T-helper 1 cell (primary cell): ENCODE data around the gene ATXN1L.
"Not testable (repeated sequence)": the region's sequence is repeated elsewhere in the genome, so short reads cannot be mapped to it uniquely, and the experiment has no call there.

Experiments
- DNase-seq, 5 donors: peaks; one replicate each; pipeline ENCODE4 v3.0.0-alpha.2; 2012 to 2020

The ATXN1L gene

DNA sequence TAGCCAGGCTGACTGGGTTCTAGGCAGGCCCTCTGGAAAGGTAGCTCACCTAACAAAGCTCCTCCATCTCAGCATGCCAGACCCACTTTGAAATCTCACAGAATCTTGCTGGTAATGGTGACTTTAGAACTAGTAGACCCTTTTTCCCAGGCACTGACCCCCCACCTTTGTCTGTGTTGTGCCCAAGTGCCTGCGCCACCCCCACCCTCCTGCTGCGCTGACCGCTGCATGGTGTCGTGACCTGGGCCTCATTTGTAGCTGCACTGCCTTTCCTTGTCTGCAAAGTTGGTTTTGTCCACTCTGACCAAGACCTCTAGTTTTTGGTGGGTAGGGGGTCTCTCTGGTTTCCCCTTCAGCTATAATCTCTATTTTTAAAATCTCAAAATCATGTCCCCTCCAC, 6.8 kb downstream of the ATXN1L start:
- no peak for DNase-seq

GRCh38 chr16:71853413-71853812, 7.6 kb downstream of the ATXN1L start:
- no peak for DNase-seq

DNA sequence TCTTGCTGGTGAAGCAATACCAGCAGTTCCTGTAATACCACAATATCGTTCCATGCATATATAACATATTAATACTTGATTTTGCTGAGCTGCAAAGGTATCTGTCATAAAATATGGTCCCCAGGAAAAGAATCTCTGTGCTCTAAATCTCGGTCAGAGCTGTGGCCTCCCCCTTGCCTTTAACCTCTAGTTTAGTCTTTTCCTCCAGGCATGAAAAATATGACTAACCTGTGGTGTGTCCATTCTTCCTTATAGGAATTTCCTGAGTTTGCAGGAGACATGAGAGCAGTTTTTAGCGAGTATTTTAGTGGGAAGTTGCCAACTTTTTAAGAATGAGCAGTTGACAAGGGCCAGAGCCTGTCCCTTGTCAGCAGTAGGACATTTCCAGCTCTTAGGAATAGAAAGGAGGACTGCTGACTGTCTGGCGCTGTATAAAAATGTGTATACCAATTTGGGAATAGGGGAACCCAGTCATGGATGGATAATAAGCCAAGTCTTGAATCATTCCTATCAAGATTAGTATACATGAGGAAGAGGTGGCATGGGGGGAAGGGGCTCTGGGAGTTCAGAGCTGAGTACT, 8.7 kb downstream of the ATXN1L start:
- no peak for DNase-seq

DNA sequence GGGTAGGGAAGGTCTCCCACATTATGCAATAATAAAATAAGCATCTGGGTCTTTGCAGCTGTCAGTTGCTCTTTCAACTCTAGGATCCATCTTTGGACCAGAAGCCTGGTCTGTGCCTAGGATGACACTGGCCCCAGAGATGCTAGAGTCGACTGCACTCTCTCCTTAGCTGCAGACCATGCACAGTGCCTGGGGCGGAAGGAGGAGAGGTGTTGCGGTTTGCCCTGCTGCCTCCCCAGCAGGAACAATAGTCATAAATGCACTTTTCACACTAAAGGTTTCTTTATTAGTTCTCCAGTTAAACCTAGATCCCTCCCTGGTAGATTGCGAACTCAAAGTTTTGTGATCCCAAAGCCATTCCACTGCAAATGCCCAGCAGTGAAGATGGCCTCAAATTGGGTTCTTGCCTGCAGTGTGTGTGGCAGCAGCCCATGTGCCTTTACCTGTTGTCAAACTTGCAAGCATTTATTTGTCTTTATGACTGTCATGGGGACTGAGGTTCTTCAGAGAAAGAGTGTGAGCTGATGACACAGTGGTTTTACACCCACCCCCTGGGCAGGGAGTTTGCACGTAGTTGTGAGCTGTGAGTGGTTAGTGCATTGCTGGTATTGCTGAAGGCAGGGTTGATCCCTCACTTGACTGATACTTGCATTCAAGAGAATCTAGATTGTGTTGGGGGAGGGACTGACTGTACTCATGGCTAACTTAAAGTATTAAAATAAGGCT, 10.3 kb downstream of the ATXN1L start:
- peak in 1 of 5 donors; percentile 48 for DNase-seq

DNA sequence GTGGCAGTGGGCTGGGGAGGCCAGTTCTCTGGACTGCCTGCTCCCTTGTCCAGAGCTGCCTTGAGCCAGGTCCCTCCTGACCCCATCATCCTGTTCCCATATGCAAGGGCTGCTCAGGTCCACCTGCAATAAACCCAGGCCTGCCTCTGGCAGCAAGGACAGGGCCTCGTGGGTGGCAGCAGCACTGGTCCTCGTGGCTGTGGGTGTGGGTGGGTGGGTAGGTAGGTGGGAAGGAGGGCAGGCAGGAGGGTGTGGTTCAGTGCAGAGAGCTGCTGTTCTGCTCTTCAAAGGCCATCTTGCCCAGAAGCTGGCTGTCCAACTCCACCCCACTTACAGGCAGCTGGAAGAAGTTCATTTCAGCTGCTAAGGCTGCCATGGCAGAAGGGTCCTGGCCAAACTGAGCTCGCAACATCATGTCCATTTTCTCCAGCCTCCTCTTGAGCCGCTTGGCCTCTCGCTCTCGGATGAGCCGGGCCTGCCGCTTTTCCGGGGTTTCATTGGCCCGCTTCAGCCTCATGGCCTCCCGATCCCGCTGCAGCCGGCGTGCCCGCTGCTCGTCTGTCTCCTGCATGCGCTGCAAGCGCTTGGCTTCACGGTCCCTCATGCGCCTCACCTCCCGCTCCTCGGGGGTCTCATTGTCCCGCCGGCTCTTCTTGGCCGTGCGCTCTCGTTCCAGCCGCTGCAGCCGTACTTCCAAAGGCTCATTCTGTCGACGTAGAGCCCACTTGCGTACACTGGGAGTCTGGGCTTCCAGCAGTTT, 14.2 kb downstream of the ATXN1L start:
- DNase-seq = no peak

DNA sequence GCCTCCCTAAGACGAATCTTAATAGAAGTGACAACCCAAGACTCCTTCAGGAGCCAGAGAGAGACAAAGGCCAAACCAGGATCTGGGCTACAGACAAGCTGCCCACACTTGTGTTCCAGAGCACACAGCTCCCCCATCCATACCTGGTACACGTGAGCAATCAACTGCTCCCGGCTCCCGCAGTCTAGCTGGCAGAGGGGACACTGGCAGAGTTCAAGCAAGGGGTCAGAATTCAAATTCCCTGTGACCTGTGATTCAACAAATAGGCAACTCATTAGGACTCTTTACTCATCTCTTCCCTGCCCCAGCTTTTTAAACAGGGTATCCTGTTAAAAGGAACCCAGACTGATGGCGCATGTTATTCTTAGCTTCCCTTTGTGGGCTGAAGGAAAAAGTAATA, 18.2 kb downstream of the ATXN1L start:
- no peak for DNase-seq

DNA sequence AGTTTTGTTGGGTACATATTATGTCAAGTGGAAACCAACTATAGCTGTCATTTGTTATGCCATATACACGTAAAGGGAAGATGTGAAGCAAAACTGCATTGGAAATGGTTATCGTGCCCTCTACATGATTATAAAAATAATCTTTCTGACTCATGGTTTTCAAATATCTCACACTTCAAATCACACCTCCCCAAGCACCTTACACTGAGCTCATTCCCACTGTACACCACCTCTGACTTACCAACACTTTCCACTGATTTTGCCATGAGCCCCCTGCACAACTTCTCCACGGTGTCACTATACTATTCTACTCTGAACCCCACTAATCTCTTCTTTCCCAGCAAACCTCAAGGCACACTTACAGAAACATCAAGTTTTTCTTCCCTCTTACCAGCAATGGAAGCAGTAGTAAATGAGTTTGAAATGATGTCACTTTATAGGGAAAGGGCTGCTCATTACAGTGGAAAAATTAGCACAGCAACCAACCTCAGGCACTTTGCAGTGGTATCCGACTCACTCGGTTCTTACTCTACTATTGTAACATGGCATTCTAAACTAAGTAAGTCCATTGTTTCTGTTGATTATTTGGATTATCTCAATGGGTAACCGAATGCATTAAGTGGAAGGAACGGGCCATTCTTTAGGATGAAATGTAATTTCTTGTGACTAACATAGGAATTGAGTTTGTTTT, 19.5 kb downstream of the ATXN1L start:
- DNase-seq = no peak

- not testable (repeated sequence) for DNase-seq
Observed at GRCh38 chr16:71867175-71867574, 21.4 kb downstream of the ATXN1L start.

DNA sequence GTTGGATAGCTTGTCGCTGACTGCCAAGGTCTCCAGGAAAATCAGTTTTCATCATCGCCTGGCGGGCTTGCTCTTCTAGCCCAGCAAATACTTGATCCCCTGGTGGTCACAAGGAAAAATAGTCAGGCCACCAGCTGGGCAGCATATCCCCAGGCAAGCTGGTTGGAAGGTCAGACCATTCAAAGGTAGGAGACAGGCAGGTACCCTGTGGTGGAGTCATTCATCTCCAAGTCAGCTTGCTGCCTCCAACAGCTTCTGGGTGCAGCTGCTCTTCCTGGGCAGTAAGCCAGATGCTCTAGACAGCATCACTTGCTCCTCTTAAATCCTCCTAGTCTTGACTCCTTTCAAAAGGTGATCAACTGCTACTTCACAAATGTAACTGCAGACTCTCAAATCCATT, 22.2 kb downstream of the ATXN1L start:
- DNase-seq = no peak

- DNase-seq = no peak
Observed at GRCh38 chr16:71869089-71869488, 23.3 kb downstream of the ATXN1L start.

DNA sequence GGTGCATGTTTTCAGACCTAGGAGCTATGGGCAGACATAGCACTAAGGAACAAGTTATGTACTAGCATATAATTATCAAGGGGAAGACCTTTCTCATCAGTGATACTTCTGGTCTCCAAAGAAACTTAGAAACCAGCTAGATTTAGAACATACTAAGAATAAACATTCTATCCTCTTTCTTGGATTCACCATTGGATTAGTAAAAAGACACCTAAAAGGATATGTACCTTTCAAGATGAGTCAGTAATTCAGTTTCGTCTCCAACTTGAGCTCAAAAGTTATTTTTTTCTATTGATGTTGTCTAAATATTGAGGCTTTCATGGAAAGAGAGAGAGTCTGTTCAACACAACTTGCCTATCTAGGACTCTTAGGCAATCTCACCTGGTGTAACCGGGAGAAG, 25.0 kb downstream of the ATXN1L start:
- peak in 1 of 5 donors; percentile 14 for DNase-seq

- DNase-seq = no peak
Observed at GRCh38 chr16:71873199-71873598, 27.4 kb downstream of the ATXN1L start.

GRCh38 chr16:71878911-71879310, 33.1 kb downstream of the ATXN1L start:
- no peak for DNase-seq

GRCh38 chr16:71880176-71880575, 34.4 kb downstream of the ATXN1L start:
- DNase-seq = no peak

- DNase-seq = peak; percentile 42 to 84 (median 71)
Observed at GRCh38 chr16:71882505-71883167, 36.9 kb downstream of the ATXN1L start.

- peak; percentile 10 to 61 (median 47) for DNase-seq
Observed at GRCh38 chr16:71883168-71883848, 37.5 kb downstream of the ATXN1L start.

DNA sequence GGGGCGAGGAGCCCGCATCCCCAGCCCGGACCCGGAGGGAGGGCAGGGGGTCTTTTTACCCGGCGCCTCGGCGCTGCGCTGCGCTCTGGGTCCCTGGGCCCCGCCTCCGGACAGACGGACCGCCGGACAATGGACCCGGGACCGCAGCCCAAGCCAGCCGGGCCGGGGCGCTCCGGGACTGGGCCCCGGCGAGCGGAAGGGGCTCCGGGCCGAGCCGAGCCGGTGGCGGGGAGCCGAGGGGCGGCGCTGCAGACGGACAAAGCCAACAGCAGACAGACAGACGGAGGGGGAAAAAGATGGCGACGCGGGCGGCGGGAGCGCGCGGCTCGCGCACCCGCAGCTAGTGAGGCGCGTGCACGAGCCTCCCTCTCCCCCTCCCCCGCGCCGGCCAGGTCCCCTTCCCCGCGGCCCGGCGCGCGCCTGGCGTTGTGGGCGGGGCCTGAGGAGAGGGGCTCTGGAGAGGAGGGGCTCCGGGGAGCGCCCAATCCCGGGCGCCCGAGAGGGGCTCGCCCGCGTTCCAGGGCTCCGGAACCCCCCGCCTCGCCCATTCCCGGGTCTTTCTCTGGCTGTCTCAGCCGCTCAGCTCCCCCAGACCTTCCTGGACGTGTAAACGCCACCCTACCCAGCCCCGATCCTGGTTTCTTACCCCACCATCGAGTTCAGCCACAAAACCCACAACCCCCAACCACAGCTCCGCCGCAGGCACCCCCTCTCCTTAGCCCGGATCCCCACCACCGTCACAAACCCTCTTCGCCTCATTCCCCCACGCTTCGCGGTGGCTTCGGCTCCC, 38.3 kb downstream of the ATXN1L start, which contains the start of gene ZNF821:
TSS of gene ZNF821 (minus strand) at position 334 of the 790 bp plus-strand sequence. CDS start 4,236 bp downstream, outside the sequence.
- peak; percentile 62 to 80 (median 75) for DNase-seq

DNA sequence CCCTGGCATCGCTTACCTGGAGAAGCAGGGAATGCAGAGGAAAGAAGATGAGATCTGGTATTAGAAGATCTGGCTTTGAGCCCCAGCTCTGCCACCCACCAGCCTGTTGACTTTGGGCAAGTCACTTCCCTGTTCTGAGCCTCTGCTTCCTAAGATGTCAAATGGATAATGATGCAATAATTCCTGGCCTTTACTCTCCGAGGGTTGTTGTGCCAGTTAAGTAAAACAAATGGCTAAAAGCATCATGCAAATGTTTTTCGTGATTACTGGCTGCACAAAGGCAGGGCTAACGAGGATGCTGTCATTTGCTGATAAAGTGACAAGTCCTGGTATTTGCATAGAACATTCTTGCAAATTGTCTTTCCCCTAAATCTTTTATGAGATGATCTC, 39.5 kb downstream of the ATXN1L start:
- DNase-seq = no peak

DNA sequence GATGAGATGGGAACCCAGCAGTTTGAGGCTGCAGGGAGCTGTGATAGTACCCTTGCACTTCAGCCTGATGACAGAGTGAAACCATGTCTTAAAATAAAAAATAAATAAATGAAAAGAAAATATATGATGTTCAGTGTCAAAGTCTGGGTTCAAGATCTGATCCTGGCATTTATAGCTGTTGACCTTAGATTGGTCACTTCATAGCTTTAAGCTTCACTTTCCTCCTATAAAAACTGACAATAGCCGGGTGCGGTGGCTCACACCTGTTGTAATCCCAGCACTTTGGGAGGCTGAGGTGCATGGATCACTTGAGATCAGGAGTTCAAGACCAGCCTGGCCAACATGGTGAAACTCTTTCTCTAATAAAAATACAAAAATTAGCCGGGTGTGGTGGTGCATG, 43.4 kb downstream of the ATXN1L start:
- DNase-seq = no peak

- DNase-seq = no peak
Observed at GRCh38 chr16:71893888-71894228, 48.1 kb downstream of the ATXN1L start.

DNA sequence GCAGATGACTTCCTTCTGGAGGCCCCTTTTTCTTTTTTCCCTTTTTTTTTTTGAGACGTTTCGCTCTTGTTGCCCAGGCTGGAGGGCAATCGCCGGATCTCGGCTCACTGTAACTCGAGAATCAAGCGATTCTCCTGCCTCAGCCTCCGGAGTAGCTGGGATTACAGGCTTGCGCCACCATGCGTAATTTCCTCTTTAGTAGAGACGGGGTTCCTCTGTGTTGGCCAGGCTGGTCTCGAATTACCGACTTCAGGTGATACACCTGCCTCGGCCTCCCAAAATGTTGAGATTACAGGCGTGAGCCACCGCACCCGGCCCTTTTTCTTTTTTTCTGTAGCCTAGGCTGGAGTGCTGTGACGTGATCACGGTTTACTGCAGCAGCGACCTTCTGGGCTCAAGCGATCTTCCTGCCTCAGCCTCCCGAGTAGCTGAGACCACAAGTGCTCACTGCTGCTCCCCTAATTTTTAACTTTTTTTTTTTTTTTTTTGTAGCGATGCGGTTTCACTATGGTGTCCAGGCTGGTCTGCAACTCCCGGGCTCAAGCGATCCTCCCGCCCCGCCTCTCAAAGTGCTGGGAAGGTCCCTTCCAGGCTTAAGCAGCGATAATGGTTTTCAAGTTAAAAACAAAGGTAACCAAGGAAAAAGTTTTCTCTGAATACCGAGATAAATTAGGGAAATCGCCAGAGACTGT, 48.6 kb downstream of the ATXN1L start:
- DNase-seq = peak in 3 of 5 donors; percentile 17 to 42 (median 21)
